Effector memory CD4-positive, alpha-beta T cell (primary cell): ENCODE results near the gene GAS2L3.

Experiments used
- DNase-seq, 3 donors: peaks; one replicate each; pipeline ENCODE4 v3.0.0-alpha.2; 2020
- H3K27ac ChIP-seq: 2 replicates; pipeline ENCODE4 v1.7.0; 2013; ENCODE audit warnings: mild to moderate bottlenecking, low read length, moderate library complexity; ENCODE audit not compliant: insufficient read depth, poor library complexity, severe bottlenecking
- H3K27me3 ChIP-seq: replicated peaks from 2 replicates; pipeline ENCODE4 v1.7.0; 2013; ENCODE audit warnings: mild to moderate bottlenecking, low read length; ENCODE audit not compliant: insufficient read depth, control insufficient read depth, poor library complexity, severe bottlenecking
- H3K36me3 ChIP-seq: 2 replicates; pipeline ENCODE4 v1.7.0; 2013; ENCODE audit warnings: mild to moderate bottlenecking, low read length, moderate library complexity; ENCODE audit not compliant: control insufficient read depth, insufficient read depth
- H3K4me1 ChIP-seq: 2 replicates; pipeline ENCODE4 v1.7.0; 2013; ENCODE audit warnings: low read length, mild to moderate bottlenecking; ENCODE audit not compliant: control insufficient read depth, insufficient read depth, poor library complexity, severe bottlenecking
- H3K4me3 ChIP-seq: 2 replicates; pipeline ENCODE4 v1.7.0; 2013; ENCODE audit warnings: low read length, low read depth, mild to moderate bottlenecking; ENCODE audit not compliant: insufficient read depth, poor library complexity, severe bottlenecking
- H3K9me3 ChIP-seq: 2 replicates; pipeline ENCODE4 v1.7.0; 2013; ENCODE audit warnings: mild to moderate bottlenecking, low read length, moderate library complexity; ENCODE audit not compliant: control insufficient read depth

The GAS2L3 gene

DNA sequence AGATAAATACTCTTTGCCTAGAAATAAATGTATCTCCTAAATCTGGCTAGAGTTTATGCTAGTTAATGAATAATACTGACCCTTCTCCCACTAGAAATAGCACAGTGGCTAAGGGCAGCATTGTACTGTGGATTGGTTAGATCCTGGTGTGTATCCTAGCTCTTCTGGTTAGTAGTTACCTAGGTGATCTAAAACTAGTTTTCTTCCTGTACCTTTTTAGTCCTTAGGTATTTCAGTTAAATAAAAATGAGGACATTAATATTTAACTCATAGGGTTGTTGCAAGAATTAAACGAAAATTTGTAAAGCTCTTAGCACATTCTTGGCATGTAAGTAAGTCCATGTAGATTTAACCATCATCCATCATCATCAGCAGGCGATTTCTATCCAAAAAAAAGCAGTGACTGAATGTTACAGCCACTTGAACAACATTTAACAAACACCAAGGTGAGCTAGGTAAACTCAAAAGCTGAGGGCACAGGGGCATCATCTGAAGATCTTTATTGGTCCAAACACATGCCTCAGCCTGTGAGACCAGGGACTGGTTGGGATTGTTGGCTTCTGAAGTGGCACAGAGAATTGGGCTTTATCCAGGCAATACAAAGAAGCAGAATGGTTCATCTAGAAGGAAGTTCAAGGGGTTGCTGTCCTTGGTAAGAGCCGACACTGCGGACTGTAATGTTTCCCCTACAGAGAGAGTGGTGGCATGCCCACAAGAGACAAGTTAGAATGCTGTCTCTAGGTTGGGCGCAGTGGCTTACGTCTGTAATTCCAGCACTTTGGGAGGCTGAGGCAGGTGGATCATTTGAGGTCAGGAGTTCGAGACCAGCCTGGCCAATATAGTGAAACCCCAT lies 100.8 kb downstream of the GAS2L3 start:
- no peak overlapping the region for H3K27ac ChIP-seq

More for the DNA sequence above, 100.8 kb downstream of the GAS2L3 start:
- H3K27me3 ChIP-seq: no peaks in the 10 kb centered on the region
- H3K9me3 ChIP-seq: no peaks in the 10 kb centered on the region
- no peaks in the 10 kb centered on the region for H3K36me3 ChIP-seq
- no peak for DNase-seq
- H3K4me3 ChIP-seq: no peak overlapping the region
- no peaks in the 10 kb centered on the region for H3K4me1 ChIP-seq
